BLaER1 treated with 17β-estradiol and CSF1 and Interleukin-3, amounts not matched to agents 10 nM and 100 nM (cell line): ENCODE data around the gene S1PR3.

Experiments
- H3K27ac ChIP-seq, 11 experiments: shearing (Covaris generic); formaldehyde crosslinking; 2 replicates each; pipeline ENCODE4 v1.8.1; 2022
- H3K27me3 ChIP-seq, 11 experiments: shearing (Covaris generic); formaldehyde crosslinking; 2 replicates each; pipeline ENCODE4 v1.8.1; 2022
- H3K36me3 ChIP-seq, 11 experiments: shearing (Covaris generic); formaldehyde crosslinking; 2 replicates each; pipeline ENCODE4 v1.8.1; 2022
- H3K4me1 ChIP-seq, 10 experiments: shearing (Covaris generic); formaldehyde crosslinking; 2 replicates each; pipeline ENCODE4 v1.8.1; 2022
- H3K4me2 ChIP-seq, 11 experiments: shearing (Covaris generic); formaldehyde crosslinking; 2 replicates each; pipeline ENCODE4 v1.8.1; 2022
- H3K4me3 ChIP-seq, 10 experiments: shearing (Covaris generic); formaldehyde crosslinking; 2 replicates each; pipeline ENCODE4 v1.8.1; 2022
- H3K9ac ChIP-seq, 11 experiments: shearing (Covaris generic); formaldehyde crosslinking; 2 replicates each; pipeline ENCODE4 v1.8.1; 2022
- H3K9me3 ChIP-seq, 11 experiments: shearing (Covaris generic); formaldehyde crosslinking; replicated peaks in 1 of 11; 2 replicates each; pipeline ENCODE4 v1.8.1; 2022
- H4K20me1 ChIP-seq, 11 experiments: shearing (Covaris generic); formaldehyde crosslinking; 2 replicates each; pipeline ENCODE4 v1.8.1; 2022
- Cebpa-rat ChIP-seq, 11 experiments: shearing (Covaris generic); IDR thresholded peaks; 2 replicates each; pipeline ENCODE4 v1.8.1; 2022

S1PR3 gene

GRCh38 chr9:89013660-89014059 is 22.4 kb downstream of the S1PR3 start:
- H3K9ac ChIP-seq: no peak overlapping the region
- H3K9me3 ChIP-seq: 0 out of 22 replicates have a peak, but pooled peaks cover 0 to 5% (median 0%) of the 10 kb centered on the region in 11 experiments
- no peak overlapping the region for H3K4me2 ChIP-seq
- H3K4me1 ChIP-seq: peaks cover 0 to 8% (median 0%) of the 10 kb centered on the region in 10 experiments; a peak in 7 of 20 replicates
- no peaks in the 10 kb centered on the region for H4K20me1 ChIP-seq
- TF ChIP-seq Cebpa-rat (IDR thresholded peaks at IDR 0.05): no peak
- no peak overlapping the region for H3K4me3 ChIP-seq
- no peaks in the 10 kb centered on the region for H3K27me3 ChIP-seq
- H3K36me3 ChIP-seq: no peaks in the 10 kb centered on the region
- H3K27ac ChIP-seq: no peak overlapping the region

DNA sequence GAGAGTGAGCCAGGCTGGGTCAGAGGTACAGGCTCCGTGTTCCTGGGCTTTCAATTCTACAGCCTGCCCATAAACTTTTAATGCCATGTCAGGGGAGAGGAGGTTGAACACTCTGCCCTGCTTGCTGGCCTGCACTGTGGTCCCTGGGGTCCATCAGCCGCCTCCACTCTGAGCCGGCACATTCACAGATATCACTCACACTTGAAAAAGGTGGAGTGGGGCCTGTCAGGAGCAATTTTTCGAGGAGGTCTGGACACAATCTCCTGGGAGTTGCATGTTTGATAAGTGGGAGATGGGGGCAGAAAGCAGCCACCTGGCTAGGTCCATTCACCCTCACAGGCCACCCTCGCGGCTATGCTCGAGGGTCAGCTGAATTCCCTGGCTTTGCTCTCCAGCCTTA is 22.9 kb downstream of the S1PR3 start:
- H4K20me1 ChIP-seq: no peaks in the 10 kb centered on the region
- no peak overlapping the region for H3K9ac ChIP-seq
- peaks cover 0 to 3% (median 0%) of the 10 kb centered on the region in 10 experiments; a peak in 4 of 20 replicates for H3K4me1 ChIP-seq
- H3K4me3 ChIP-seq: no peak overlapping the region
- TF ChIP-seq Cebpa-rat (IDR thresholded peaks at IDR 0.05): no peak
- H3K9me3 ChIP-seq: 0 out of 22 replicates have a peak, but pooled peaks cover 0 to 5% (median 0%) of the 10 kb centered on the region in 11 experiments
- H3K36me3 ChIP-seq: no peaks in the 10 kb centered on the region
- H3K4me2 ChIP-seq: no peak overlapping the region
- H3K27me3 ChIP-seq: no peaks in the 10 kb centered on the region
- no peak overlapping the region for H3K27ac ChIP-seq

DNA sequence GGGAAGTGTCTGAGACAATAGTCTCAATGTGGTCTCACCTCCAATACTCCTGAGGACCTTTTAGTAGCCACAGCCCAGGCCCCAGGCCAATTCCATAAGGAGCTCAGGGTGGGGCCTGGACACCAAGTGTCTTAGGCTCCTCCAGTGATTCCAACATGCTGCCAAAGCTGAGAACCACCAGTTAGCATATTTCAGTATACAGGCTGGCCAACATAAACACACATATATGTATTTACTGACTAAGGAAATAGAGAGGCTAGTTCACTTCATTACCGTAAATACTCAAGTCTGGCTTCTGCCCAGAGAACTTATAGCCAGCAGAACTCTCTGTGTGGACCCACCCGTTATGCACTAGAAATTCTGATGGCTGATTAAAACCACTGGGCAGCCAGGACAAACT is 24.1 kb downstream of the S1PR3 start:
- TF ChIP-seq Cebpa-rat (IDR thresholded peaks at IDR 0.05): no peak
- Histone ChIP-seq H4K20me1 (no peaks in the 10 kb centered on the region), H3K36me3 (no peaks in the 10 kb centered on the region), H3K4me3 (no peak overlapping the region), H3K4me2 (no peak overlapping the region), H3K27ac (no peak overlapping the region), H3K9ac (no peak overlapping the region), H3K4me1 (no peaks in the 10 kb centered on the region), H3K27me3 (no peaks in the 10 kb centered on the region), H3K9me3 (0 out of 22 replicates have a peak, but pooled peaks cover 0 to 5% (median 0%) of the 10 kb centered on the region in 11 experiments)

DNA sequence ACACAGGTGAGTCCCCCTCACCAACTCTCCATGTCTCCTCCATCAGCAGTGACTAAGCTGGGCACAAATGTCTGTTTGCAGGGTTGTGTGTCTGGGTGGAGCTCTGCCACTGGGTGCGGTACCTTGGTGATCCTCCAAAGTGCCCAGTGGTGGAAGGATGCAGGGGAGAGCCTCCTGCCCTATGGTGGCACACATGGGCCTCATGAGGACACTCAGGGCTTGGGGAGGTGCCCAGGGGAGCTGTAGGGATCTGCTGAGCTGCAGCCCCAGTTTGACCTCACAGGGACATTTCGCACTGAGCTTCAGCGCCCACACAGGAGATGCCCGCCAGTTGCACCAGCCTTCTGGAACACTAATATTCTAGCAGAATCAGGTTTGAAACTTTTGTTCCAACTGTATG is 29.5 kb downstream of the S1PR3 start:
- H3K9me3 ChIP-seq: peaks cover 0 to 10% (median 0%) of the 10 kb centered on the region in 11 experiments; a peak in 1 of 22 replicates
- no peaks in the 10 kb centered on the region for H4K20me1 ChIP-seq
- H3K9ac ChIP-seq: no peak overlapping the region
- peaks cover 0 to 6% (median 0%) of the 10 kb centered on the region in 10 experiments; a peak in 3 of 20 replicates for H3K4me1 ChIP-seq
- H3K36me3 ChIP-seq: no peaks in the 10 kb centered on the region
- H3K27me3 ChIP-seq: no peaks in the 10 kb centered on the region
- no peak overlapping the region for H3K4me2 ChIP-seq
- TF ChIP-seq Cebpa-rat (IDR thresholded peaks at IDR 0.05): no peak
- H3K4me3 ChIP-seq: no peak overlapping the region
- H3K27ac ChIP-seq: no peak overlapping the region

GRCh38 chr9:89021154-89021803 is 30.0 kb downstream of the S1PR3 start:
- no peaks in the 10 kb centered on the region for H3K36me3 ChIP-seq
- TF ChIP-seq Cebpa-rat (IDR thresholded peaks at IDR 0.05): no peak
- H3K4me2 ChIP-seq: no peak overlapping the region
- peaks cover 0 to 6% (median 0%) of the 10 kb centered on the region in 10 experiments; a peak in 3 of 20 replicates for H3K4me1 ChIP-seq
- peaks cover 0 to 10% (median 0%) of the 10 kb centered on the region in 11 experiments; a peak in 1 of 22 replicates for H3K9me3 ChIP-seq
- no peaks in the 10 kb centered on the region for H4K20me1 ChIP-seq
- no peaks in the 10 kb centered on the region for H3K27me3 ChIP-seq
- no peak overlapping the region for H3K9ac ChIP-seq
- no peak overlapping the region for H3K4me3 ChIP-seq
- H3K27ac ChIP-seq: no peak overlapping the region

DNA sequence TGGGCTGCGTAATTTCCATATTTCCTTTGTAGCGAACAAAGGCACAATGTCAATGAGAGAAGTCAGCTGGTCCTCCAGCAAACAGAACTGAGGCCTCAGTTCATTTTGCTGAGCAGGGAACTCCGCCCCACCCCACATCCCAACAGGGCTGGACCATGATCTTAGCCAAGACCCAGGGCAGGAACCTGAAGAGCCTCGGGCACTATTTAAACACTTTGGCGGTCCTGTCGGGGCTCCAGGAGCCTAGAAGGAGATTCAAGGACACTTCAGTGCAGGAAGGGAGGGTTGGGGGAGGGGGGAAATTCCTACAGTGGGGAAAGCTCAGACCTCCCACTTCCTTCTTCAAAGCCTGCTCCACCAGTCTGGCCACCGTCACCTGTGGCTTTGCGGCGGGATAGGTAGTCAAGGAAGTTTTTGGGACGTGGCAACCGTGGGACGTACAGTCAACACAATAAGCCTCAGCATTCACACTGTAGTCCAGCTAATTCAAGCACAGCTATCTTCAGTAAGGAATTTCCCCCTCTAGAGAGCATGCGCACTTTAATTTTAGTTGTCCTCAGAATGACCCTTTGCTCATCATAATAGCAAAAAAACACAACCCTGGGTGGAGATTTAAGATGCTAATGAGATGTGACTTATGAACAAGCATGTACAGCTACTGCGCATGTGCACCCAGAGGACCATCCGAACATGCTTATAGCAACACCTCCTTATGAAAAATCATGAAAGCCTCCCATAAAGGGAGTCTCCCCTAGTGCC is 30.9 kb downstream of the S1PR3 start:
- H3K36me3 ChIP-seq: no peaks in the 10 kb centered on the region
- no peak overlapping the region for H3K9ac ChIP-seq
- H3K4me1 ChIP-seq: peaks cover 0 to 15% (median 0%) of the 10 kb centered on the region in 10 experiments; a peak in 4 of 20 replicates
- no peak overlapping the region for H3K4me2 ChIP-seq
- H3K27ac ChIP-seq: no peak overlapping the region
- no peaks in the 10 kb centered on the region for H4K20me1 ChIP-seq
- no peak overlapping the region for H3K4me3 ChIP-seq
- peaks cover 0 to 8% (median 0%) of the 10 kb centered on the region in 11 experiments; a peak in 1 of 22 replicates for H3K9me3 ChIP-seq
- H3K27me3 ChIP-seq: no peaks in the 10 kb centered on the region
- TF ChIP-seq Cebpa-rat (IDR thresholded peaks at IDR 0.05): no peak

DNA sequence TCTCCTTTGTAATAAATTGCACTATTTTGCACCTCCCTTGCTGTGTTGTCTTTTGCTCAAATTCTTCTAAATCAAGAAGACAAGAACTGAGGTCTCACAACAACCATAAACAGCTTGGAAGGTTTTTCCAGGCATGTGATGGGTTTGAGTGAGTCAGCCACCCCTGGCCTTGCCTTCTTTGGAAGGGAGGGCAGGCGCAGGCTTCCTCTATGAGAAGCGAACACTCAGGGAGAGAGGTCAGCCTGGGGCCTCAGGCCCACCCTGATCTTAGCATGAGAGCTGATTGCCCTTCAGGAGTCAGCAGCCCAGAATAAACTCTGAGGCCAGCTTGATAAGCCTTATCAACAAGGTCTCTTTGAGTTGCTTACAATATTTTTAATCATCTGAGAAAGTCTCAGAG is 31.6 kb downstream of the S1PR3 start:
- H3K4me2 ChIP-seq: no peak overlapping the region; a peak in 1 of 22 replicates
- no peak overlapping the region for H3K27ac ChIP-seq
- H3K9me3 ChIP-seq: peaks cover 0 to 8% (median 0%) of the 10 kb centered on the region in 11 experiments; a peak in 1 of 22 replicates

GRCh38 chr9:89023740-89024139 is 32.5 kb downstream of the S1PR3 start:
- peaks cover 0 to 8% (median 0%) of the 10 kb centered on the region in 11 experiments; a peak in 1 of 22 replicates for H3K9me3 ChIP-seq
- H3K36me3 ChIP-seq: no peaks in the 10 kb centered on the region
- H3K4me1 ChIP-seq: peaks cover 0 to 23% (median 0%) of the 10 kb centered on the region in 10 experiments; a peak in 4 of 20 replicates
- H3K9ac ChIP-seq: no peak overlapping the region
- H4K20me1 ChIP-seq: no peaks in the 10 kb centered on the region
- no peak overlapping the region; a peak in 1 of 22 replicates for H3K4me2 ChIP-seq
- H3K27me3 ChIP-seq: no peaks in the 10 kb centered on the region
- H3K27ac ChIP-seq: no peak overlapping the region
- H3K4me3 ChIP-seq: no peak overlapping the region
- TF ChIP-seq Cebpa-rat (IDR thresholded peaks at IDR 0.05): no peak

More for the DNA sequence above, 31.6 kb downstream of the S1PR3 start:
- Histone ChIP-seq H4K20me1 (no peaks in the 10 kb centered on the region), H3K36me3 (no peaks in the 10 kb centered on the region), H3K27me3 (no peaks in the 10 kb centered on the region), H3K9ac (no peak overlapping the region), H3K4me3 (no peak overlapping the region), H3K4me1 (peaks cover 0 to 23% (median 0%) of the 10 kb centered on the region in 10 experiments; a peak in 4 of 20 replicates)
- no peak for TF ChIP-seq Cebpa-rat (IDR thresholded peaks at IDR 0.05)

- H3K27me3 ChIP-seq: no peaks in the 10 kb centered on the region
- H4K20me1 ChIP-seq: no peaks in the 10 kb centered on the region
- no peak overlapping the region for H3K27ac ChIP-seq
- H3K9me3 ChIP-seq: peaks cover 5 to 16% (median 8%) of the 10 kb centered on the region in 11 experiments; a peak in 20 of 22 replicates
- H3K4me1 ChIP-seq: peaks cover 0 to 23% (median 0%) of the 10 kb centered on the region in 10 experiments; a peak in 4 of 20 replicates
- H3K4me2 ChIP-seq: no peak overlapping the region
- no peak overlapping the region for H3K4me3 ChIP-seq
- no peak for TF ChIP-seq Cebpa-rat (IDR thresholded peaks at IDR 0.05)
- no peak overlapping the region for H3K9ac ChIP-seq
- H3K36me3 ChIP-seq: no peaks in the 10 kb centered on the region
Observed at GRCh38 chr9:89024727-89025126, 33.5 kb downstream of the S1PR3 start.
